GM12801 (cell line): Measurements from ENCODE around the gene LCNL1.

Source experiments
- CTCF ChIP-seq: IDR thresholded peaks from one replicate; pipeline ENCODE4 v1.5.1; 2011; ENCODE audit warnings: control low read depth; ENCODE audit not compliant: insufficient read length; ENCODE audit errors: extremely low read depth

LCNL1 gene

DNA sequence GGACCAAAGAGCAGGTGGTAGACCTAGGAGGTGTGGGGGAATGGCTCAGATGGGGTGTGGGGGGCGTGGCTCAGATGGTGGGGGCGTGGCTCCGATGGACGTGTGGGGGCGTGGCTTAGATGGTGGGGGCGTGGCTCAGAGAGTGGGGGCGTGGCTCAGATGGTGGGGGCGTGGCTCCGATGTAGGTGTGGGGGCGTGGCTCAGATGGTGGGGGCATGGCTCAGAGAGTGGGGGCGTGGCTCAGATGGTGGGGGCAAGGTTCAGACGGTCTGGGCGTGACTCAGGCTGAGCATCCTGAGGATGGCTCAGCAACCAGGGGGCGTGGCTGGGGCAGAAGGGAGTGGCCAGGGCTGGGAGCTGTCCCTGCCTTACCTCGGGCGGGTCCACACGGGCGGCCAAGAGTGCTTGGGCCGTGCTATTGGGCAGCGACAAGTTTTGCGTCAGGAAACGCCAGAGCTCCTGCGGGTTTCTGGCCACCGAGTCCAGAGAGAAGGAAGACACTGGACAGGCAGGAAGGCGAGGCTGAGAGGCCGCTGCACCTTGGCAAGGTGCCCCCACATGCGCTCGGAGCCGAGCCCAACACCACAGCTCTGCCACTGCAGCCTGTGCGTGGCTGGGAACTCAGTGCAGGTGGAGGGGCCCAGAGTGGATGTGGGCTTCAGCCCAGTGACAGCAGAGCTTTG, 39.3 kb downstream of the LCNL1 start:
- TF ChIP-seq CTCF: no peak

- TF ChIP-seq CTCF: no peak
Measured at GRCh38 chr9:137022662-137023008, 39.8 kb downstream of the LCNL1 start.

DNA sequence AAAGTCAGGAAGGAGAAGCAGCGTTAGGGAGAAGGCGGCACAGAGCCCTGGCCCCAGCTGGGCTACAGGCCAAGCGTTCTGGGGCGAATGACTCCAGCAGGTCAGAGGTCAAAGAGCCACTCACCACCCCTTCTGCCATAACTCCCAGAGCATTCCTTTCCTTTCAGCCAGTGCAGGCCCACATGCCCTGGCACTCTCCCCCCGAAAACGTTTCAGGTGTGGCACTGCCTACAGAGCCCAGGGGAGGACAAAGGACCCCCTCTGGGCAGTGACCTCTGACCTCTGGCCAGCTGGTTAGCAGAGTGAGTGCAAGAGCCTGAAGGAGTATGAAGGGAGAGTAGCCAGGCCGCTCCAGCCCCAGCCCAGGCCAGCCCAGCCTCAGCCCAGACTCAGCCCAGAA, 40.4 kb downstream of the LCNL1 start:
- no peak for TF ChIP-seq CTCF

GRCh38 chr9:137023583-137023991, 40.8 kb downstream of the LCNL1 start:
- no peak for TF ChIP-seq CTCF

GRCh38 chr9:137025517-137025966, 42.7 kb downstream of the LCNL1 start:
- no peak for TF ChIP-seq CTCF

DNA sequence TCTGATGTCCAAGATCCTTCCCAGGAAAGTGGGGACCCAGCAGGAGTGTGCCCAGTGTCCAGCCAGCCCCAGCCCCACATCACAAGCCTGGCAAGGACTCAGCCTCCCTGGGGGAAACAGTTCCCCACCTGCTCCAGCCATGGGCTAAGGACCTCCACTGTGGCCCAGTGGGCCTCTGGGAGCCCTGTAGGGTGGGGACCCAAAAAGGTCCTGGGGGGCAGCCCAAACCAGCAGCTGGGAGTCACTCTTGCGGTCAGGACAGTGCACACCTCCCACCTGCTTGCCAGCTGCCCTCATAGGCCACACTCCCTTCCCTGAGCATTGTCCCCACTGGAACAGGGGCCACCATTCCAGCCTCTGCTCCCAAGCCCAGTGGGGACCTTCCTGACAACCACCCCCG, 43.6 kb downstream of the LCNL1 start:
- no peak for TF ChIP-seq CTCF

GRCh38 chr9:137026828-137027227, 44.0 kb downstream of the LCNL1 start:
- TF ChIP-seq CTCF: no peak
